Activated CD8-positive, alpha-beta memory T cell treated with anti-CD3 and anti-CD28 coated beads for 48 hours (primary cell): Measurements from ENCODE around the gene CAMK2A.

ENCODE experiments used
- DNase-seq, 3 experiments: peaks; one replicate each; pipeline ENCODE4 v3.0.0-alpha.2; 2020; ENCODE audit warnings: low read depth in 2 of 3, low spot score in 2 of 3

Gene CAMK2A

GRCh38 chr5:150189728-150190502, 99.7 kb downstream of the CAMK2A start, which contains the start of gene SLC6A7:
Gene SLC6A7, plus strand, starts transcription at chr5:150190062. Its CDS starts 266 bp downstream, at chr5:150190328.
- DNase-seq = no peak

GRCh38 chr5:150189326-150189725, 100.2 kb downstream of the CAMK2A start:
- no peak for DNase-seq

GRCh38 chr5:150188146-150188842, 101.3 kb downstream of the CAMK2A start:
- no peak for DNase-seq

DNA sequence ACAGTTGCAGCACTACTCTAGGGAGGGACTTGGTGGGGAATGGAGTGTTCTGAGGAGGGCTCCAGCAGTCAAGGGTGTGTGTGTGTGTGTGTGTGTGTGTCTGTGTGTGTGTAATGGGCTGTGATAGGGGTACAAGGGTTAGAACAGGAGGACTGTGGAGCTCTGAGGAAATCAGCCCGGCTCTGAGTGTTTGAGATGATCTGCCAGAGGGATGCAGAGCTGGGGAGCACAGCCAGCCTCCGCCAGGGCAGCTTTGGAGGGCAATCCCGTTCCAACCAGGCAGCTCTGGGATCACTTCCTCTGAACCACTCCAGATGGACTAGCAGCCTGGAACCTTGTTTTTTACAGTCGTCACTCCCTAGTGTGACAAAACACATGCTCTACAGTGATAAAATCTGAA, 102.7 kb downstream of the CAMK2A start:
- no peak for DNase-seq

DNA sequence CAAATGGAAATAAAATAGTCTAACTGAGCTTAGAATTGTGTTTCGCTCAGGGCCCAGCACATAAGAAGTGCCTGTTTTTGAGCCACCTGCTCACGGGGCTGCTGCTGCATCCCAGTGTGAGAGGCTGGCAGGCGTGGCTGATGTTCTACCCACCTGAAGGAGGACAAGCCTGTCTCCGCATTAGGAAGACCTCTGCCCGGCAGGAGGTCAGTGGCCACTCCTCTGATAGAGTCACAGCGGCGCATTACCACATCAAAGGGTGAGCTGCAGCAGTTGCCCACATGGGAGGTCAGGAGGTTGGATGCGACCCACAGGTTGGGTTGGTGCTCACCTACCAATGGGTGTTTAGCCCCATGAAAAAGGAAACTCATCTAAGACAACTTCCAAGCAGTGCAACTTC, 103.4 kb downstream of the CAMK2A start:
- no peak for DNase-seq

GRCh38 chr5:150184990-150185912, 104.3 kb downstream of the CAMK2A start:
- DNase-seq = no peak

DNA sequence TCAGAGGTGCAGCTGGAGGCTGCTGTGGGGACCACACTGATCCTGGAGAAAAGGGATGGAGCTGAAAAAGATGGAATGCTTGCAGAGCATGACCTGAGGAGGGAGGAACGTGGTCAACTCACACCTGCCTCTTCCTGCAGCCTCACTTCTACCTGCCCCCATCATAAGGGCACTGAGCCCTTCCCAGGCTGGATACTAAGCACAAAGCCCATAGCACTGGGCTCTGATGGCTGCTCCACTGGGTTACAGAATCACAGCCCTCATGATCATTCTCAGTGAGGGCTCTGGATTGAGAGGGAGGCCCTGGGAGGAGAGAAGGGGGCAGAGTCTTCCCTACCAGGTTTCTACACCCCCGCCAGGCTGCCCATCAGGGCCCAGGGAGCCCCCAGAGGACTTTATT, 105.6 kb downstream of the CAMK2A start:
- no peak for DNase-seq

- DNase-seq = no peak
Measured at GRCh38 chr5:150183436-150183835, 106.1 kb downstream of the CAMK2A start.

- DNase-seq = no peak
Measured at GRCh38 chr5:150182774-150183173, 106.8 kb downstream of the CAMK2A start.

- DNase-seq = no peak
Measured at GRCh38 chr5:150181766-150182545, 107.6 kb downstream of the CAMK2A start.

- DNase-seq = no peak
Measured at GRCh38 chr5:150181027-150181426, 108.5 kb downstream of the CAMK2A start.

GRCh38 chr5:150180241-150181026, 109.1 kb downstream of the CAMK2A start:
- no peak for DNase-seq

GRCh38 chr5:150179019-150179620, 110.5 kb downstream of the CAMK2A start:
- DNase-seq = no peak

DNA sequence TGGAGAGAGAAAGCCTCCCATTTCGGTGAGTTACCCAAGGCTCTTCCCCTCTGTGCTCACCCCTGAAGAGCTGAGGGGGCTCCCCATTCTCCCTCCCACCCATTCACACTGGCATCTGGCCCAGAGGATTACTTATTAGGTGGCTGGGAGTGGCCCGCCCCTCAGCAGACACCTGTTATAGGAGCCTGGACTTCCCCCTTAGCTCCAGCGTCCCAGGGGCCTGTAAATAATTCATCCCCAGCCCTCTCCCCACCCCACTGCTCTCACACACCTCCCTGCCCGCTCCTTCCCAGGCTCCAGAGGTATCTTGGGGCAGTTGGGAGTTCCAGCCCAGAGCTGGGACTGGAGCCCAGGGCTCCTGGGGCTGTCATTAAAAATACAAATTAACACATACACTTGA, 111.3 kb downstream of the CAMK2A start:
- no peak for DNase-seq

DNA sequence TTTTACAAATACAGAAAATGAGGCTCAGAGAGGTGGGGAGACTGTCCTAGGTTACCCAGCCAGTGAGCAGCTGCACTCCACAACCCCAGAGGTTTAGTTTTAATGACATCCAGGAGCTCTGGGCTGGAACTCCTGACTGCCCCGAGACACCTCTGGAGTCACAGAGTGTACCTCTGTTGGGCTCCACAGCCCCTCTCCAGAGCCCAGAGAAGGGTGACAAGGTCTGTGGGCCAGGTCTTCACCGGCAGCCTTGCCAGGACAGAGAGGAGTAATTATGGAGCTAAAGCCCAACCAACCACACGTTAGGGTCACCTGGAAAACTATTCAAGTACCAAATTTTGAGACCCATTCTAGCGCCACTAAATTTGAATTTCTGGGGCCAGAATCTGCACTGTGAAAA, 111.9 kb downstream of the CAMK2A start:
- no peak for DNase-seq

GRCh38 chr5:150176745-150177477, 112.7 kb downstream of the CAMK2A start:
- no peak for DNase-seq

DNA sequence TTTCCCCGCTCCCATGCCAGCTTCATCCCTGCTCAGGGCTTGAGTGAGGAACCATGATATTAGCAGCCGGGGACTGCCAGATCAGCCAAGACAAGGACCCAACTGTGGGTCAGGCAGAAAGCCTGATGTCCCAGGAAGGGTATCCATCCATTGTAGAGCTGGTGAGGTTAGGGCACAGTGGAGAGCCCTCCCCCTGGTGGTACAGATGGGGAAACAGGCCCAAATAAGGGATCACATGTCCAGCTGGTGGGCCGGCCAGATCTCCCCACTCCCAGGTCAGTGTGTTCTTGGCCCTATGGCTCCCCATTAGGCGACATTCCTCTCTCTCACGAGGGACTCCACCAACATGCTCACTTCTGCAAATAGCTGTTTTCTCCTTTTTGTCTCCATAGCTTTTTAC, 114.0 kb downstream of the CAMK2A start:
- no peak for DNase-seq

- no peak for DNase-seq
Measured at GRCh38 chr5:150175076-150175475, 114.5 kb downstream of the CAMK2A start.

DNA sequence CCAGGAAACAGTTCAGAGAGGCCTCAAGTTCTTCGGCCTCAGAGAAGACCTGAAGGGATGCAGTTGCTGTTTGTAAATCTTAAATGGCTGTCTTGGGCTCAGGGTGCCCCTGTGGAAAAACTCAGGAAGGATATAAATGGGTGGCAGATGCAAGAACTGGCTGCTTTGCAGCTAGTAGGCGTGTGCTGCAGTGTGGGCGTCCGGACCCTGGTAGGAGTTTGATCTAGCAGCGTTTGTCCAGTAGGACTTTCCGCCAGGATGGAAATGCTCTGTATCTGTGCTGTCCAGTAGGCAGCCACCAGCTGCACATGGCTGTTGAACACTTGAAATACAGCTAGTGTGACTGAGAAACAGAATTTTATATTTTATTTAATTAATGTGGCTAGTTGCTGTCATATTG, 115.3 kb downstream of the CAMK2A start:
- no peak for DNase-seq
